K562 (cell line): ENCODE measurements around the gene PRIM1. TPM values are rescaled to one million over a fixed set of nuclear protein-coding genes. Genes with fewer than 3 reads are reported as not detected.

Source experiments
- ATAC-seq: fragments of 200-7000 bp; cut with Tn5 transposase; 3 replicates; pipeline ENCODE4 v1.9.1; 2020; ENCODE audit warnings: moderate library complexity
- BruUV-seq: library from RNA; stranded (reverse); fragments of 400-500 nt; replicated peaks from 2 replicates; lab custom pipeline; 2021; lab: Mats Ljungman, UMichigan
- CTCF ChIA-PET: fragments of 300-600 bp; formaldehyde crosslinking; extraction: SDS; loops from one replicate; lab custom pipeline; 2021; ENCODE audit warnings: low intra/inter-chr PET ratio; lab: Yijun Ruan, JAX
- POLR2A ChIA-PET: fragments of 300-600, 350-650 bp; sonication (Branson Sonifier 250); formaldehyde crosslinking; extraction: SDS; loops from one replicate; lab custom pipeline; 2021; ENCODE audit warnings: antibody characterized with exemption, inconsistent platforms; lab: Yijun Ruan, JAX
- DNase-seq, 4 experiments: peaks; one replicate each; pipeline versions ENCODE4 v3.0.0 to v3.0.0-alpha.2; 2011 to 2018; ENCODE audit warnings: low spot score in 3 of 4, mixed read lengths in 3 of 4; ENCODE audit errors: extremely low read depth in 1 of 4
- FAIRE-seq: peaks from 2 replicates; lab custom pipeline; 2011; peaks lifted over from hg19 to GRCh38; lab: Jason Lieb, UNC
- H2AFZ ChIP-seq: 2 replicates; pipeline ENCODE4 v1.6.0; 2011; ENCODE audit warnings: low read depth, low read length, control low read depth, inconsistent platforms
- H3K27ac ChIP-seq: fragments of 200-600 bp; 3 replicates; pipeline ENCODE4 v1.8.0; 2011; ENCODE audit warnings: low read depth, mild to moderate bottlenecking, control low read depth, inconsistent platforms, low read length, moderate library complexity, mixed read lengths; ENCODE audit errors: extremely low read depth
- H3K27me3 ChIP-seq, 2 experiments: fragments of 300-600 bp in 1 of 2; 2 replicates in 1 of 2; 3 replicates in 1 of 2; pipeline versions ENCODE4 v1.6.0 to v1.8.0; 2011; ENCODE audit warnings: inconsistent platforms in 2 of 2, low read length in 2 of 2, mild to moderate bottlenecking in 1 of 2, mixed read lengths in 1 of 2, moderate library complexity in 1 of 2; ENCODE audit not compliant: control insufficient read depth in 2 of 2, insufficient read depth in 2 of 2
- H3K36me3 ChIP-seq: fragments of 300-600 bp; 3 replicates; pipeline ENCODE4 v1.8.0; 2011; ENCODE audit warnings: mild to moderate bottlenecking, low read length, inconsistent platforms; ENCODE audit not compliant: control insufficient read depth, insufficient read depth
- H3K4me1 ChIP-seq, 2 experiments: fragments of 200-600 bp in 1 of 2; replicated peaks in 1 of 2; 2 replicates in 1 of 2; 3 replicates in 1 of 2; pipeline versions ENCODE4 v1.5.1 to v1.8.0; 2011; ENCODE audit warnings: inconsistent platforms in 2 of 2, low read length in 2 of 2, mild to moderate bottlenecking in 1 of 2, mixed read lengths in 1 of 2, moderate library complexity in 1 of 2; ENCODE audit not compliant: control insufficient read depth in 2 of 2, insufficient read depth in 2 of 2
- H3K4me2 ChIP-seq: 2 replicates; pipeline ENCODE4 v1.6.1; 2011; ENCODE audit warnings: low read length, control low read depth, inconsistent platforms, mixed read lengths; ENCODE audit not compliant: insufficient read depth
- H3K4me3 ChIP-seq: fragments of 200-600 bp; sonication (generic), shearing (Covaris generic); 2 replicates; pipeline ENCODE4 v1.5.1; 2016; ENCODE audit warnings: control low read depth, inconsistent platforms
- H3K79me2 ChIP-seq: fragments of 200-600 bp; 3 replicates; pipeline ENCODE4 v1.8.0; 2011; ENCODE audit warnings: low read length, inconsistent platforms; ENCODE audit not compliant: control insufficient read depth, insufficient read depth
- H3K9ac ChIP-seq, 2 experiments: 2 replicates each; pipeline versions ENCODE4 v1.6.0 to v1.6.1; 2011; ENCODE audit warnings: low read depth in 2 of 2, low read length in 2 of 2, control low read depth in 1 of 2, inconsistent platforms in 1 of 2, mild to moderate bottlenecking in 1 of 2, mixed read lengths in 1 of 2; ENCODE audit not compliant: insufficient read depth in 1 of 2
- H3K9me1 ChIP-seq: one replicate; pipeline ENCODE4 v1.6.0; 2011; ENCODE audit warnings: inconsistent platforms, mild to moderate bottlenecking, low read length, moderate library complexity; ENCODE audit not compliant: control insufficient read depth, insufficient read depth
- H3K9me3 ChIP-seq: replicated peaks from 2 replicates; pipeline ENCODE4 v1.5.1; 2011; ENCODE audit warnings: low read depth, low read length, inconsistent platforms; ENCODE audit not compliant: control insufficient read depth, insufficient read depth
- H4K20me1 ChIP-seq: replicated peaks from 2 replicates; pipeline ENCODE4 v1.6.1; 2011; ENCODE audit warnings: low read length, inconsistent platforms, mixed read lengths; ENCODE audit not compliant: control insufficient read depth, insufficient read depth
- ARID2 ChIP-seq: fragments of 450-650 bp; IDR thresholded peaks from 2 replicates; pipeline ENCODE4 v1.6.1; 2017; ENCODE audit warnings: antibody characterized with exemption, mild to moderate bottlenecking
- BRD9 ChIP-seq: fragments of 450-650 bp; IDR thresholded peaks from 2 replicates; pipeline ENCODE4 v1.6.1; 2018; ENCODE audit warnings: low read depth; ENCODE audit not compliant: partially characterized antibody
- DPF2 ChIP-seq: fragments of 450-650 bp; IDR thresholded peaks from 2 replicates; pipeline ENCODE4 v1.6.1; 2016
- ELF1 ChIP-seq: fragments of 200-800 bp; sonication (Bioruptor generic); IDR thresholded peaks from 2 replicates; pipeline ENCODE4 v1.6.1; 2016; ENCODE audit warnings: missing genetic modification characterization, missing compliant biosample characterization
- GABPA ChIP-seq: fragments of 200-800 bp; sonication (Bioruptor generic); conservative IDR thresholded peaks from 2 replicates; pipeline ENCODE4 v1.6.1; 2016; ENCODE audit warnings: low read depth, missing genetic modification characterization, missing compliant biosample characterization
- HLTF ChIP-seq: fragments of 450-650 bp; IDR thresholded peaks from 2 replicates; pipeline ENCODE4 v1.6.1; 2016
- MTA1 ChIP-seq: fragments of 450-650 bp; IDR thresholded peaks from 2 replicates; pipeline ENCODE4 v1.6.1; 2017; ENCODE audit warnings: borderline replicate concordance
- POU5F1 ChIP-seq: fragments of 150-350 bp; IDR thresholded peaks from 2 replicates; pipeline ENCODE4 v1.6.1; 2014; ENCODE audit warnings: borderline replicate concordance, low read length, low read depth, mild to moderate bottlenecking; ENCODE audit not compliant: partially characterized antibody
- ZC3H4 ChIP-seq: sonication (generic); formaldehyde crosslinking; IDR thresholded peaks from 2 replicates; pipeline ENCODE4 v1.9.0; 2021; ENCODE audit warnings: missing genetic modification reagents, borderline replicate concordance
- ZFP1 ChIP-seq: fragments of 450-650 bp; formaldehyde crosslinking; IDR thresholded peaks from 2 replicates; pipeline ENCODE4 v1.4.0; 2020; ENCODE audit warnings: mild to moderate bottlenecking, mixed read lengths
- ZNF197 ChIP-seq: fragments of 200-800 bp; sonication (Bioruptor generic); IDR thresholded peaks from 2 replicates; pipeline ENCODE4 v1.6.1; 2016; ENCODE audit warnings: low read depth, missing genetic modification characterization, missing compliant biosample characterization
- WGBS: fragments of 100-300 bp; shearing (Covaris generic); methylation state at CpG from one replicate; pipeline ENCODE4 v1.1.6; 2016; ENCODE audit warnings: low coverage, mixed read lengths; ENCODE audit not compliant: insufficient coverage; ENCODE audit errors: missing lambda C conversion rate; 5-methylcytosine and 5-hydroxymethylcytosine counted together
- in situ Hi-C: fragments of 300-500 bp; cut with MboI; formaldehyde crosslinking; loops from 4 replicates; pipeline ENCODE4 v1.15.0; 2018; ENCODE audit warnings: inconsistent platforms, mixed read lengths
- intact Hi-C: fragments of 100-400 bp; cut with micrococcal nuclease; formaldehyde crosslinking; loops from 2 replicates; pipeline ENCODE4 v1.14.2; 2022
- polyA plus RNA-seq, 8 experiments: library from polyadenylated mRNA; depleted of rRNA in 4 of 8; stranded (reverse) in 5 of 8; unstranded in 3 of 8; fragments of >200 nt; fragmentation: Nextera tagmentation in 2 of 8; fragmentation: Illumina TruSeq in 1 of 8; extraction: Ambion mirVana in 2 of 8; extraction: Trizol in 1 of 8; gene quantifications; 2 replicates each; pipeline versions ENCODE4 v1.2.1 to v1.2.3, GENCODE V29; 2011 to 2014; ENCODE audit warnings: inconsistent platforms in 1 of 8, missing spikeins in 1 of 8
- total RNA-seq, 7 experiments: library from RNA; depleted of rRNA in 6 of 7; stranded (reverse); fragments of >200 nt in 6 of 7; fragmentation: Illumina TruSeq in 2 of 7; extraction: Trizol in 2 of 7; gene quantifications; 2 replicates each; pipeline versions ENCODE4 v1.2.1 to v1.2.3, GENCODE V29; 2011 to 2021; ENCODE audit warnings: low replicate concordance in 1 of 7
- TF ChIP-seq, protein P1 (sequence below): fragments of 450-650 bp; IDR thresholded peaks from 2 replicates; pipeline ENCODE4 v1.6.1; 2016; ENCODE audit warnings: missing biosample characterization, missing genetic modification characterization

PRIM1 gene
- total and polyA plus RNA-seq, 9 of the 15 experiments (the other 6 are each of a cell fraction or from before 2014, with no cell fraction given): 67.2 to 179 (median 140) TPM

DNA sequence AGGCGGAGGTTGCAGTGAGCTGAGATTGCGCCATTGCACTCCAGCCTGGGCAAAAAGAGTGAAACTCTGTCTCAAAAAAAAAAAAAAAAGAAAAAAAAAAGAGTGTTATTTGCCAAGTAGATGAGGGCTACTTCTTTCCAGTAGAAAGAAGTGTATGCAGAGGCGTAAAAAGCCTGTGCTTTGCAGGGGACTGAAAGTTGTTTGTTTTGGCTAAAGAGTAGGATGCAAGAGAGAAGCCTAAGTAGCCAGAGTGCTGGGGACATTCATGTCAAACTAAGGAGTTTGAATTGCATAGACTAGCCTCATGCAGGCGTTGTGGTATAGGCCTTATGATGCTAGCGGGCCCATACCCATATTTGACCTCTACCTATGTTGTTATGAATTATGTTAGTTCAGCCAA is 20.5 kb upstream of the PRIM1 start:
- Histone ChIP-seq H3K27ac (no peak overlapping the region), H4K20me1 (no peaks in the 10 kb centered on the region), H3K79me2 (no peaks in the 10 kb centered on the region), H3K4me1 (no peaks in the 10 kb centered on the region; a peak in 1 of 5 replicates), H3K36me3 (no peaks in the 10 kb centered on the region), H3K9me3 (no peaks in the 10 kb centered on the region), H3K4me3 (no peak overlapping the region), H3K4me2 (no peak overlapping the region), H2AFZ (no peak overlapping the region), H3K9me1 (no peaks in the 10 kb centered on the region), H3K9ac (no peak overlapping the region), H3K27me3 (no peaks in the 10 kb centered on the region)
- WGBS: 52% methylated on average over 4 of the region's 5 CpGs
- CTCF ChIA-PET: no interaction called here
- TF ChIP-seq DPF2 (no peak), ZC3H4 (no peak), GABPA (tag) (no peak), ELF1 (no peak), BRD9 (no peak), POU5F1 (no peak), MTA1 (no peak), ARID2 (no peak), ZNF197 (no peak), ZFP1 (CRISPR knock-in tag) (no peak), HLTF (no peak)
- TF ChIP-seq, protein P1, sequence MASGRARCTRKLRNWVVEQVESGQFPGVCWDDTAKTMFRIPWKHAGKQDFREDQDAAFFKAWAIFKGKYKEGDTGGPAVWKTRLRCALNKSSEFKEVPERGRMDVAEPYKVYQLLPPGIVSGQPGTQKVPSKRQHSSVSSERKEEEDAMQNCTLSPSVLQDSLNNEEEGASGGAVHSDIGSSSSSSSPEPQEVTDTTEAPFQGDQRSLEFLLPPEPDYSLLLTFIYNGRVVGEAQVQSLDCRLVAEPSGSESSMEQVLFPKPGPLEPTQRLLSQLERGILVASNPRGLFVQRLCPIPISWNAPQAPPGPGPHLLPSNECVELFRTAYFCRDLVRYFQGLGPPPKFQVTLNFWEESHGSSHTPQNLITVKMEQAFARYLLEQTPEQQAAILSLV (tag): no peak
- in situ Hi-C loops: no loop called here
- POLR2A ChIA-PET: no interaction called here
- no TSS peak for BruUV-seq
- intact Hi-C loops: no loop called here
- no peak for FAIRE-seq
- no peak for DNase-seq
- ATAC-seq: no peak
